HG03460 (cell line): Measurements from ENCODE around the gene SHC4.
"Not testable (repeated sequence)": the region's sequence is repeated elsewhere in the genome, so short reads cannot be mapped to it uniquely, and the experiment has no call there.

ENCODE experiments used
- ATAC-seq: cut with Tn5 transposase; IDR thresholded peaks from one replicate; pipeline ENCODE4 v1.9.1; 2021; ENCODE audit not compliant: unreplicated experiment

SHC4 gene

DNA sequence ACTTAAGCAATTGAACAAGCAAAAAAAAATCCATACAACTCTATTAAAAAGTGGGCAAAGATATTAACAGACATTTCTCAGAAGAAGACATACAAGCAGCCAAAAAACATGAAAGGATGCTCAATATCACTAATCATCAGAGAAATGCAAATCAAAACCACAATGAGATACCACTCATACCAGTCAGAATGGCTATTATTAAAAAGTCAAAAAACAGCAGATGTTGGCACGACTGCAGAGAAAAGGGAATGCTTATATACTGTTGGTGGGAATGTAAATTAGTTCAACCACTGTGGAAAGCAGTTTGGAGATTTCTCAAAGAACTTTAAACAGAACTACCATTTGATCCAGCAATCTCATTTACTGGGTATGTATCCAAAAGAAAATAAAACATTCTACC, 7.2 kb upstream of the SHC4 start:
- ATAC-seq: not testable (repeated sequence)

DNA sequence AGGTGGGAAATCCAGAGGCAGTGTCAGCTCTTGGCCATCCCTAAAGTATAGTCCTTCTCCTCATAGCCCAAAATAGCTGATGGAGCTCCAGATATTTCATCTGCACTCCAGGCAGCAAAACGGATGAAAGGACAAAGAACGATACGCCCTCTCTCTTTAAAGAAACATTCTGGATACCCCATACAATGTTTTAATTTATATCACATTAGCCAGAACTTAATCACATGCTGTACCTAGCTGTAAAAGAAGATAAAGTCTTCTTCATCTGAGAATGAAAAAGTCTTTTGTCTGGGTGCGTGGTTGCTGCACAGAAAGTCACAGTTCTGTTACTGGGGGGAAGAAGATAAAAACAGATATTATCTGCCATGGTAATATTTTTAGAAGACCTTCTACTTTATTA, 4.3 kb upstream of the SHC4 start:
- no peak for ATAC-seq

DNA sequence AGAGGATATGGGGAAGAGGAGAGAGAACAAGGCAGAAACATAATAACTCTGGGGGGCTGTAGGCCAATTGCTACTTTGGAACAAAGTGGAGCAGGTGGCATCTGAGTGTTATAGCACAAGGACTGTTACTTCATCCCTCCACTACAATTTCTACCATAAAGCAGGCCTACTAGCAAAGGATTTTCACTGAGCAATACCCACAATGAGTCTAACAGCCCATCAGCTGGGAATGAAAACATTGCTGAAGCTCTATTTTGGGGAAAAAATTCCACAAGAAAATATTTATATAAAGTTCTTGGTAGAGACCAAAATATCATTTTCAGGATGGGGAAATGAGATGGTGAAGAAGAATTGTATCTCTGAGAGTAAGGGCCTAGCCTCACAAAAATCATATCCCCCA, 3.6 kb upstream of the SHC4 start:
- no peak for ATAC-seq

DNA sequence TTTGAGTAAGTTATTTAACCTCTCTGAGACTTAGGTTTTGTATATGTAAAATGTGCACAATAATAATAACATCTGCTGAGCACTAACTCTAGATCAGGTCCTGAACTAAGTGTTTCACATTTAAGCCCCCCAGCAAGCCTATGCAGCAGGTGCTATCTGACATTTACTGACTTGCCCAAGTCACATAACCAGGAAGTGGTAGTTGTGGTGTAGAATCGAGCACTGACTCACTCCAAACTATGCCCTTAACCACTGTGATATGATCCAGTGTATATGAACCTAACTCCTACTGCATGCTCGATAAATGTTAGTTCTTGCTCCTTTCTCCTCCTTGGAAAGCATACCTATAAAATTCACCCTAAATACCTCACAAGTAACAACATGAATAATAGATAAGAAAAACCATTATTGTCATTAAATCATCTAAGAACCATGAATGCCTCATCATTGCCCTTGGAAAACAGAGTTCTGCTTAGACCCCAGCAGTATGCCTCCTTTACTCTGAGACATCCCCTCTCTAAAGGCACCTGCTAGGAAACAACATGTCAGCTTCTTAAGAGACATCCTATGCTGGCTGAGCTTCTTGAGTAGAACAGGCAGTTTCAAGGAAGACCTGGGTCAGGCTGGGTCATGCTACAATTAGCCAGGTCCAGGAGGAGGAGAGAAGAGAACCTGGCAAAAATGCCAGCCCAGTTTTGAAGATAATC, 3.0 kb upstream of the SHC4 start:
- peak; percentile 66 for ATAC-seq

DNA sequence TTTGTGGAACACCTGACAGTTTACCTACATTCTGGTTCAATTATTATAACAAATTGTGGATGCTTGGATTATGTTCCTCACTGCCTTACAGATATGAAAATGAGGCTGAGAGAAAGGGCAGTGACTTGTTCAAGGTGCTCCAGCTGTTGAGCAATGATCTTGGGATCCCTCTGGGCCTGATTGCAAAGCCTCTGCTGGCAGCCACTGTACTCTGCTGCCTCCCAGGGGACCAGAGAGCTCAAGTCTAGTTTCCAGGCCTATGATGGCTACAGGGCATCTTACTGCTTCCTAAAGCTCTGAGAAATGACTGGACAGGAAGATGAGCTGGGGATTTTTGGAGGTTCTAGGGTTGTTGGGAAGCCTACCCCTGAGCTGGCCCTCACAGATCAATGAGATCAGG, 2.3 kb upstream of the SHC4 start:
- peak; percentile 70 for ATAC-seq

DNA sequence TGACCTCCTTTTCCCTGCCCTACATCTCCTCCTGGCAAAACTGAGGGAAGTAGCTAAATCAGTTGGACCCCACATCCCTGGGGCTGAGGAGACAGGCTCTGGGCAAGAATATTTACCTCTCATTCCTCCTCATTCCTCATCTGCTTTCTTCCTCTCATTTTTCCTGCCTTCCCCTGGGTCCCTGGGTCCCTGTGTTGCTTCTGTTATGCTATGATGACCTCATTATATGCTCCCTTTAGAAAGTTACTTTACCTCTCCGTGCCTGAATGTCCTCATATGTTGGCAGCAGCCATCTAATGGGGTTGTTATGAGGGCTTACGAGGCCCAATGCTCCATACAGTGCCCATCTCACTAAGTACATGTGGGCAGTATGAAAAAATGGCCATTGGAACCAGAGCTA, 1.2 kb upstream of the SHC4 start:
- no peak for ATAC-seq

DNA sequence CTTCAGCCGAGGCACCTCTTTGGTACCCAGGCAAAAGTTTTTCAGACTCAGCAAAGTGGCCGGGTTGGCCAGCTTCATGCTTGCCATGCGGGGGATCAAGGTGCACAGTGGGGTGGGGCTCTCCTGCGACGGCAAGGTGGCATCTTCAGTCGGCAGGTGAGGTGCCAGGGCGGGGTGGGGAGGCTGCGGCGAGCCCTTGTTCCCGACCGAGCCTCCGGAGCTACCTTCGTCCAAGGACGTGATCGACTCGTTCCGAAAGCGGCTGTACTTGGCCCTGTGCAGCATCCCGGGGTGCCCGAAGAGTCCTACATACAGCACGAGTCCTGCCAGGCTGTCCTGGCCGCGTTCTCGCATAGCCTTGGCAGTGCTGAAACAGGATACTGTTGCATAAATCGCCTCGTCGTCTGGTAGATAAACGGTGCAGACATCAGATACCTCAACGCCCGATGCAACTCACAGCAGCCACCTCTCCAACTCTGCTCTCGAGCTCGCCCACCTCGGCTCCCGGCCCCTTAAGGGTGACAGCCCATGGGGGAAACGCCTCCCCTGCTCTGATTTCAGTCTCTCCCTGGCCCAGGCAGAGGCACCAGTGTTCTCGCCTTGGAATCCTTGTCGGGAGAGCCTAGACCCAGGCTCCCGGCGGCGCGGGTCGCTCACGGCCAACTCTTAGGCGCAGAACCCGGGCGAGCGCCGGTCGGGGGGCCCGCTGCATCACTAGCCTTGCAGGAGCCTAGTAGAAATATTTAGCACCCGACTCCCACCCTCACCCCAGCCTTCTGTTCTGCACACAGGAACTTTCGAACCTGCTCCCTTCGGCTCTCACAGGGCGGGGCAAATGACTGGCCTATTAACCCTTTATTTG, 826 bp downstream of the SHC4 start:
- ATAC-seq: no peak

DNA sequence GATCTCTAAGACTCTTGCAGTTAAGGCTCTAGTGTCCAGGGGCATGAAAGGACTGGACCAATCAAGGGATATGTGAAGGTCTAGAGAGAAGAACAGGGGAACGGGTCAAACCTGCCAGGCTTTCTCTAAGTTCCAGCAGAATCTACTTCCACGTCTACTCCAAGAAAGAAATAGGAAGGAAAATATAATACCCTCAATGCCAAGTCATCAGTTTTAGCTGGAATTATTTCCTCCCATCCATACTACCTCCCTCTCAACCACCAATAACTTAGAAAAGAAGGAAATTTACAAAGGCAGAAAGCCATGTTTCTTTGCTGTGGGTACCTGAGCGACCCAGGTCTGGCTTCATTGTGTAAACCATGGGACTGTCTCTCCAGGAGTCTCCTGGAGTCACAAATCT, 7.8 kb downstream of the SHC4 start:
- ATAC-seq: no peak

DNA sequence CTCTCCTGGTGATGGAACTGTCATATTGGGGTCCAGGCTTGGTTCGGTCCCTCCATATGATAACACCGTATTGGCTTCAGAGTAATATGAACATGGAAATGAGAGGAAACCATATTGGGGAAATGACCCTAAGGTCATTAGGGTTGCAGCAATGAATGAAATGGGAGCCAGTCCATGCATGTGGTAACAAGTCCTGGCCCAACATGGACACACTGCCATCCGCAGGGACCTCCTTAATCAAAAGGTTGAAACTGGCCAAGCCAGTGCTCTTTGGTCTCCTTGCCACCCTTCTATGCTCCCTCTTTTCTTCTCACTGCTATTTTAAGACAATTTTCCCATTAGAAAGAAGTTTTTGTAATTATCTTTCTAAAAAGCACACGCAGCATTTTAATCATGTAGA, 8.3 kb downstream of the SHC4 start:
- no peak for ATAC-seq

DNA sequence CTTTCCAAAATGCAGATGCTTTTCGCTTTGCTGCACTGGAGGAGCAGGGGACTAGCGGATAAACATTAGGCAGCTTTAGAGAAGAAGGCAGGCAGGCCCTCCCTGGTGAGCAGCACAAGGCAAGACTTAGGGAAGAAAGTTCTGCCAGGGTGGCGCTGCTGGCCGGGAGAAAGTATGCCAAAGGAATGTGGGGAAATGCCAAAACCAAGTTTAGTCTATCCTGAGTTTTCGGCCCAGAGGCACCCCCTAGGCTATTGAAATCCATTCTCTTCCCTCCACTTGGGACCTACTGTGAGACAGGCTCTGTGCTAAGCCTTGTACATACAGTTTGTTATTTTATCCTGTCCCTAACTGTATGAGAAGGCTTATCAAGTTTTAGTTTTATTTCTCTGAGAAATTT, 9.2 kb downstream of the SHC4 start:
- ATAC-seq: no peak

DNA sequence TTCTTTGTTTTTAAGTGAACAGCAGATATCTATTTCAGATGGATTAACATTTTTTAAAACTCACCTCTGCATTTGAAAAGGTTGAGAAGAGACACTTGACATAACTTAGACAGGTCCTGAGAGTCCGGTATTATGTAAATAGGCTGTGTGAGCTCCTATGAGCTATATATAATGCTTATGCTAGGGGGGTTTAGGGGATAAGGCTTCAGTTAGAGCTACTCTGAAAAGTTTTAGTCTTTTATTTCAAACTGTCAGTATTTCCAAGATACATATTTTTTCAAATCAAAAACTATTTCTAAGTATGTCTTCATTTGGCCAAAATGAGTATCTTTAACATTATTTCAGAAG, 16.9 kb downstream of the SHC4 start:
- no peak for ATAC-seq

DNA sequence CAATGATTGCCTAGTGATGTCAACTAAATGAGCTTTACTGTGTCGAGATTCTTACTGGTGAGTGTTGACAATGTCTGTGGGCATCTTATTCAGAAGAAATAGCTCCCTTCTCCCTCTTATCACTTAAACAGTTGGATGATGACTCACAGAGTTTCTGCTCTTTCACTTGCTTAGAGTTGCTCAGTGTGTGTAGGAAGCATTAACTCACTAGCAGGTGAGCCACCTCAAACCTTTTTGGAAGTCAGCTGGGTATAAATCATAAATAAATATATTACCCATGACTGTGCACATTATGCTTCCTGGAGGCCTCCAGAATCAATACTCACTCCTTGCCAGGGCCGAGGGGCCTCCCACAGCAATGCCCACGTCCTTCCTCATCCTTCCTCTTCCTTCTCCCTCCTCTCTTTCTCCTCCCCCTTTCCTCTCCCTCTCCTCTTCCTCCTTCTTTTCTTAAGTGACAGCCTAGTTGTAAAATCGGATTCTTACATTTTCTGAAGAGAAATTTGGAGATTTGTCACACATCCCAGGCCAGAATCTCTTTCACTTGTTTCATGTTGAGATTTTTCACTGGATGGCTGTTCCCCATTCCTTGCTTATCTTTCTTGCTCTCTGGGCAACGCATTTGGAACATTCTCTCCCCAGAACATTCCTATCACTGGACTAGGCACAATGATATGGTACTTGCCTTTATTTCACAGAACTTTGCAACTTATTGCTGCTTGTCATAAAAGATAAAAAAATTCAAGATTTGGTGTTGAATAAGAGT, 17.5 kb downstream of the SHC4 start:
- ATAC-seq: no peak

DNA sequence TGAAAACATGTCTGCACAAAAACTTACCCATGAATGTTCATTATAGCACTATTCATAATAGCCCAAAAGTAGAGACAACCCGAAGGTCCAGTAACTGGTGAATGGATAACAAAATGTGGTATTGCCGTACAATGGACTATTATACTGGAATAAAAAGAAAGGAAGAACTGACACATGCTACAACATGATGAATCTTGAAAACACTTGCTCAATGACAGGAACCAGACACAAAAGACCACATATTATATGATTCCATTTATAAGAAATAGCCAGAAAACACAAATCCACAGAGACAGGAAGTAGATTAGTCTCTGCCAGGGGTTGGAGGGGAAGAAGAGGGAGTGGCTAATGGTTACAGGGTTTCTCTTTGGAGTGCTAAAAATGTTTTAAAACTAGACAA, 18.3 kb downstream of the SHC4 start:
- no peak for ATAC-seq

DNA sequence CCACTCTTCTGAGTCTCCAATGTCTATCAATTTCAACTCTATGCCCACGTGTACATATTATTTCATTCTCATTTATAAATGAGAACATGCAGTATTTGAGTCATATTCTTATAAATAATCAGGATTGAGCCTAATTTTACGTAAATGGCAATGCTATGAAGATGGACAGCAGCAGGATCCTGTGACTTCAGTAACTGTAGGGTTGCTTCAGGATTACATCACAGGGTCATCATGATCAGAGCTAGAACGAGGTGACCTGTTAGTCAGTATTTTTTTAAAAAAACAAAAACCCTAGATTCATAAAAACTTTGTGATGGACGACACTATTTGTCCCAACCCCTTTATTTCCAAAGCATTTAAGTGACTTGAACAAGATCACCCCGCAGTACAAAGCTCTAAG, 21.8 kb downstream of the SHC4 start:
- no peak for ATAC-seq

DNA sequence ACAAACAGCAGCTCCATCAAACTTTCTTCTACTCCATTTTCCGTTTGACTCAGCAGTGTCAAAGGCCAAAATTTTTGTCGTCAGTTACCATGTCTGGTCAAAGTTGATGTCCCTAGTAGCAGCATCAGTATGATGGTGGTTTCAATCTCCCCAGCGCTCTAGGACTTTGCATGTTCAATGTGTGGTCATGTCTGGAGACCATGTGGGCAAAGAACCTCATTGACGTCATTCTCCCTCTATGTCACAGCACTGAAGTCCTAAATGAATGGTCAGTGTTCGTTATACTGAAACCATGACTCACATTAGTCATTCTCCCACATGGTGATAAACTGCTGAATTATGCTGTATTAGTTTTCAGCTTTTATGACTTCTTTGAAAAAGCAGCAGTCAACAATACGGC, 23.2 kb downstream of the SHC4 start:
- ATAC-seq: peak; percentile 94

DNA sequence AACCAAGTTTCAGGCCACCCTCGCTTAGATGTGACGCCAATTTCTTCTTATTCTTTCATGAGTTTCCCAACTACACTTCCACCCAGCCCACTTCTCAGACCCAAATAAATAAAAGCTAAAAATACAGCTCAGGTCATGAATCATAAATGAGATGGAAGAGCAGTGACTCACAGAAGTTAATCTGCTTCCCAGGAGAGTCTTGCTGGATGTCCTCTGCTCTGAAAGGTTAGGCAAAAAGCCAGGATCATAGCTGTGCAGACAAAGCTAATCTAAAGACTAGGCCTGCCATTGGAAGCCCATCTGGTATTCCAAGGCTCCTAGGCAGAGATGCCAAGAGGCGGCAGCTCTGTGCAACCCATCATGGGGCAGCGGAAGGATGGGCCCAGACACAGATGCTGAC, 24.1 kb downstream of the SHC4 start:
- no peak for ATAC-seq

DNA sequence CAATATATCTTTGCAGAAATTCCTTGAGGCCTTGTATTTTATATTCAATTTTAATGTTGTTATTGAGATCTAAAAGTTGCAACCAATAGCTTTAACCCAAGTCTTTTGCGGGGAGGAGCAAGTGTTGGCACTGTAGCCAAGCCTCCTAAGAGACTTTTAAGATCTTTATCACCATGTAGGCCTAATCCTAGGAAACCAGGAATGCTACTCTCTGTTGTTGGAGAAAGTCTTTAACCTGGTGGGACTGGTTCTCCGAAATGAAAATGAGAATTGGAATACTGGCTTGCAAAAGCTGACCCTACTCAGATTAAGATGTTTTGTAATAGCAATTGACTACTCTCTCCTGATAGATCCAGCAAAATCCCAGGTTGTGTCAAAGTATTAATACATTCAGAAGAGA, 25.8 kb downstream of the SHC4 start:
- ATAC-seq: no peak

DNA sequence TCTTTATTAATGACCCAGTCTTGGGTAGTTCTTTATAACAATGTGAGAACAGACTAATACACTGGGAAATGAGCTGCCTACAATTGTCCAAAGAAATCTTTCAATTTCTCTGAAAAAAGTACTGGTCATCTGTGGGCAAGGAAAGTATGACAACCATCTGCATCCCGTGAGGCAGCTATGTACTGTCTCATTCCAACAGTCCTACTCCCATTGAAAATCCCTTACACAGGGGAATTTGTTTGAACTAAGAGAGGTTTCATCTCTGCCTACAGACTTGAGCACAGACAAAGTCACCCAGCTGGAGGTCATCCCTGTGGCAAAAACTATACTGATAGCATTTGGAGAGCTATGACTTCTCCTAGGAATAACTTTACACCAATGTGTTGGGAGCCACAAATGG, 27.1 kb downstream of the SHC4 start:
- no peak for ATAC-seq

DNA sequence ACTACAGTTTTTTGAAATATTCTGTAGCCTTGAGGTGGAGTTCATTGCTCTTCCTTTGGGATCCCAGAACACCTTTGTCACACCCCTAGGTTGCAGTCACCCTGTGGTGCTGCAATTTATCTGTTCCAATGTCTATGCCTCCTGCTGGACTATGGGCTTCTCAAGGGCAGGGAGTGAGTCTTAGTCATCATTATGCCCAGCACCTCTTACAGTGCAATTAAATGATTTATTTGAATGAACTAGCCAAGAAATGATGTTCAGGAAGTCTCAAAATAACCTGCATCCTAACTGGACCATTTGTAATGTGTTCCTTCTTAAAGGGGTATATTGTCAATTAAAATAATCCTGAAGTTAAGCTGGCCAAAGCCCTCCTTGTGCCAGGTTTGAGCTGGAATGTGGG, 28.5 kb downstream of the SHC4 start:
- no peak for ATAC-seq

DNA sequence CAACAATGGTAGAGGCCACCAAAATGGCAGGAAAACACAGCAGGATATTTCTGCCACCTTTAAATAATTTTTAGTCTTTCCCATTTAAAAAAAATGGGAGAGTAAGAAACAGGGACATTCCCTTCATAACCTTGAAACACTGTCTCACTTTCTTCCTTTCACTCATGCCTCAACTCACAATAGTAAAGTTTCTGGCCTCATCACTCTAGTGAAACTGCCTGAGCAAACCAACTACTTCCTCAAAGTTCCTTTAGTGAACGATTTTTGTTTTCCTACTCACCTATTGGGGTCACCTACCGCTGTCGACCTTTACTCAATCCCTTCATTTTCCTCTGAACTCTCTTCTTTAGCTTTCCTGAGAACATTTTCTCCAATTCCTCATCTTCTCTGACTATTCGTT, 33.0 kb downstream of the SHC4 start:
- no peak for ATAC-seq

DNA sequence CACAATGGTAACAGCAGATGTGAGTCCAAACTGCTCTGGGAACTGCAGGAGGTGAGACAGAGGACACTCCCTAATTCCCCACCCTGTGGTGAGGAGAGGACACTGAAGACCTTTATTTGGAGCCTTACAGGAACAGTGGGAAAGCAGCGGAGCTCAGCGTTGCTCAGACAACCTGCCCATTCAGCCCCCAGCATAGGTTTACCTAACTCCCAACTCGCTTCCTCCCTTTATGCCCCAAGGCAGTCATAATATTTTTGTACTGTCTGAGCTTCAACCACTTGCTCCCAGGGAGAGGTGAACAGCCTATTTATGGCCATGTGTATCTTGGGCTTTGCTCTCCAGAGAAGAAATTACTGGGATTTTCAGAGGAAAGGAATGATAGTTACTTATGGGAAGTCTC, 34.1 kb downstream of the SHC4 start:
- no peak for ATAC-seq
